Osteocyte (in vitro differentiated cells): ENCODE measurements around the gene FREM2. TPM values are rescaled to one million over a fixed set of nuclear protein-coding genes. Genes with fewer than 3 reads are reported as not detected.
A peak's percentile ranks its signal among the peaks of the same experiment; 100 is the strongest.

Experiments
- DNase-seq: peaks from one replicate; pipeline ENCODE4 v3.0.0; 2021; ENCODE audit warnings: mixed read lengths; ENCODE audit not compliant: unreplicated experiment; ENCODE audit errors: extremely low spot score
- H3K27ac Mint-ChIP-seq: one replicate; pipeline ENCODE4 v1.8.0; 2021; ENCODE audit warnings: mild to moderate bottlenecking, mixed read lengths; ENCODE audit not compliant: unreplicated experiment
- H3K27me3 Mint-ChIP-seq: one replicate; pipeline ENCODE4 v1.8.0; 2021; ENCODE audit warnings: mixed read lengths; ENCODE audit not compliant: unreplicated experiment
- H3K36me3 Mint-ChIP-seq: one replicate; pipeline ENCODE4 v1.8.0; 2021; ENCODE audit warnings: mixed read lengths; ENCODE audit not compliant: unreplicated experiment
- H3K4me1 Mint-ChIP-seq: one replicate; pipeline ENCODE4 v1.8.0; 2021; ENCODE audit warnings: mixed read lengths; ENCODE audit not compliant: unreplicated experiment
- H3K4me3 Mint-ChIP-seq: one replicate; pipeline ENCODE4 v1.8.0; 2021; ENCODE audit warnings: mild to moderate bottlenecking, moderate library complexity, mixed read lengths; ENCODE audit not compliant: unreplicated experiment
- H3K9me3 Mint-ChIP-seq: one replicate; pipeline ENCODE4 v1.8.0; 2021; ENCODE audit warnings: mixed read lengths; ENCODE audit not compliant: unreplicated experiment
- total RNA-seq: library from RNA; stranded (reverse); gene quantifications from 2 replicates; pipeline ENCODE4 v1.2.1, GENCODE V29; 2021
- TF ChIP-seq, protein P1 (sequence below): fragments of 200-600 bp; sonication (generic); IDR thresholded peaks from 2 replicates; pipeline ENCODE4 v1.5.0; 2021; ENCODE audit warnings: antibody characterized with exemption, mild to moderate bottlenecking, moderate library complexity

Gene FREM2
- total RNA-seq, 1 donor from 2014 or later: 0.30 TPM

GRCh38 chr13:38854226-38854625 lies 167.3 kb downstream of the FREM2 start:
- no peak for DNase-seq
- no peaks in the 10 kb centered on the region for H3K9me3 Mint-ChIP-seq
- H3K4me3 Mint-ChIP-seq: no peak overlapping the region
- no peaks in the 10 kb centered on the region for H3K36me3 Mint-ChIP-seq
- TF ChIP-seq, protein P1, sequence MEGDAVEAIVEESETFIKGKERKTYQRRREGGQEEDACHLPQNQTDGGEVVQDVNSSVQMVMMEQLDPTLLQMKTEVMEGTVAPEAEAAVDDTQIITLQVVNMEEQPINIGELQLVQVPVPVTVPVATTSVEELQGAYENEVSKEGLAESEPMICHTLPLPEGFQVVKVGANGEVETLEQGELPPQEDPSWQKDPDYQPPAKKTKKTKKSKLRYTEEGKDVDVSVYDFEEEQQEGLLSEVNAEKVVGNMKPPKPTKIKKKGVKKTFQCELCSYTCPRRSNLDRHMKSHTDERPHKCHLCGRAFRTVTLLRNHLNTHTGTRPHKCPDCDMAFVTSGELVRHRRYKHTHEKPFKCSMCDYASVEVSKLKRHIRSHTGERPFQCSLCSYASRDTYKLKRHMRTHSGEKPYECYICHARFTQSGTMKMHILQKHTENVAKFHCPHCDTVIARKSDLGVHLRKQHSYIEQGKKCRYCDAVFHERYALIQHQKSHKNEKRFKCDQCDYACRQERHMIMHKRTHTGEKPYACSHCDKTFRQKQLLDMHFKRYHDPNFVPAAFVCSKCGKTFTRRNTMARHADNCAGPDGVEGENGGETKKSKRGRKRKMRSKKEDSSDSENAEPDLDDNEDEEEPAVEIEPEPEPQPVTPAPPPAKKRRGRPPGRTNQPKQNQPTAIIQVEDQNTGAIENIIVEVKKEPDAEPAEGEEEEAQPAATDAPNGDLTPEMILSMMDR: no peak
- peaks cover 3% of the 10 kb centered on the region for H3K27me3 Mint-ChIP-seq
- no peak overlapping the region for H3K27ac Mint-ChIP-seq
- no peaks in the 10 kb centered on the region for H3K4me1 Mint-ChIP-seq

GRCh38 chr13:38856065-38856464 lies 169.2 kb downstream of the FREM2 start:
- Mint-ChIP-seq H3K4me3 (no peak overlapping the region), H3K9me3 (no peaks in the 10 kb centered on the region), H3K27me3 (peaks cover 6% of the 10 kb centered on the region), H3K27ac (no peak overlapping the region), H3K4me1 (no peaks in the 10 kb centered on the region), H3K36me3 (no peaks in the 10 kb centered on the region)
- no peak for DNase-seq
- TF ChIP-seq, protein P1: no peak

DNA sequence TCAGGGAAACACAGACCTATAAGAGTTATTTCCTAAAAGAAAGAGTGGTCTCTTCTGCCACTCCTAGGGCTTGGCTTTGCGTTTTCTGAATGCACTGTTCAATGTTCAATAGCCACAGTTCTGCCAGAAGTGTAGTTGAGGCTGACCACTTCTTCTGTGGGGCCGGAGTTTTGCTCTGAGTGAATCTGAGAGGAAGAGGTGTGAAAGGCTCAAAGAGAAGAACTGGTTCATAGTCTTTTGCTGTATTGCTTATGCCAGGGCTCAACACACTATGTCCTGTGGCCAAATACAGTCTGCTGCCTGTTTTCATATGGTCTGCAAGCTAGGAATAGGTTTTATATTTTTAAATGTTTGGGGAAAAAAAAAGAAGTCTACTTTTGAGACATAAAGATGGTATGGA lies 175.6 kb downstream of the FREM2 start:
- no peak overlapping the region for H3K4me3 Mint-ChIP-seq
- no peak overlapping the region for H3K27ac Mint-ChIP-seq
- no peaks in the 10 kb centered on the region for H3K9me3 Mint-ChIP-seq
- H3K36me3 Mint-ChIP-seq: no peaks in the 10 kb centered on the region
- H3K27me3 Mint-ChIP-seq: peaks cover 11% of the 10 kb centered on the region
- DNase-seq: no peak
- H3K4me1 Mint-ChIP-seq: no peaks in the 10 kb centered on the region
- TF ChIP-seq, protein P1: no peak

DNA sequence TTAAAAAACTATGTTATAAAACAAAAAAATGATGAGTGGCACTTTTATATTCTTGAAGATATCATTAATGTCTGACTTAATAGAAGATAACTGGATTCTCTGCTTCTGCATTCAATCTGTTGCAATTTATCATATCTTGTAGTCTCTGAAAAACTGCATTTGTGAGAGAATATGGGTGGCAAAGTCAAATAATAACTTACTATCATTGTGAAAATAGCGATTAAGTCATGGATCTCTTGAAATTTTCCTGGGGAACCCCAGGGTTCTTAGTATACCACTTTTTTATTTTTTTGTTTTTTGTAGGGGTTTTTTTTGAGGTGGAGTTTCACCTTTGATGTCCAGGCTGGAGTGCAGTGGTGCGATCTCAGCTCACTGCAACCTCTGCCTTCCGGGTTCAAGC lies 176.7 kb downstream of the FREM2 start:
- no peak overlapping the region for H3K4me3 Mint-ChIP-seq
- peaks cover 11% of the 10 kb centered on the region for H3K27me3 Mint-ChIP-seq
- TF ChIP-seq, protein P1: no peak
- no peaks in the 10 kb centered on the region for H3K9me3 Mint-ChIP-seq
- DNase-seq: no peak
- no peak overlapping the region for H3K27ac Mint-ChIP-seq
- H3K36me3 Mint-ChIP-seq: no peaks in the 10 kb centered on the region
- no peaks in the 10 kb centered on the region for H3K4me1 Mint-ChIP-seq

DNA sequence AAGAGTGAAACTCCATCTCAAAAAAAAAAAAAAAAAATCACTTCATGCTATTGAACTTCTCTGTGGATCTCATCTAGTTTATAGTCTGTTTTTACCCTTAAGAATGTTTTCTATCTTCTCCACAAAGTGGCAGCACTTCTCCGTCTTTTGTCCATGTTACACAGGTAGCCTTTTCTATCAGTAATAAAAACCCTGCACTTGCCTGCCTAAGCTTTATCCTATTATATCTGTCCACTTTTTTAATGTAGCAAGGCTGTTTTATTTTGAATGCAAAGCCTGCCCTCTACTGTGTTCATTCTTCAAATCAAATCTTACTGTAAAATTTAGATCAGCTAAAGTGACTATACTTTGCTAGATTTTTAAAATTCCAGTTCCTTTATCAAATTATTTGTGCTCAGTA lies 179.8 kb downstream of the FREM2 start:
- Mint-ChIP-seq H3K4me1 (no peaks in the 10 kb centered on the region), H3K9me3 (no peaks in the 10 kb centered on the region), H3K27ac (no peak overlapping the region), H3K27me3 (peaks cover 14% of the 10 kb centered on the region), H3K4me3 (no peak overlapping the region), H3K36me3 (no peaks in the 10 kb centered on the region)
- no peak for DNase-seq
- TF ChIP-seq, protein P1: peak; percentile 23
